SK-N-SH (cell line): ENCODE results near the gene PCGF1. TPM values are rescaled to one million over a fixed set of nuclear protein-coding genes. Genes with fewer than 3 reads are reported as not detected.
A peak's percentile ranks its signal among the peaks of the same experiment; 100 is the strongest.

Source experiments
- CTCF ChIA-PET: fragments of 300-600, 350-600 bp; formaldehyde crosslinking; extraction: SDS; loops from one replicate; lab custom pipeline; 2021; lab: Yijun Ruan, JAX
- POLR2A ChIA-PET: fragments of 350-600 bp; sonication (Branson Sonifier 250); formaldehyde crosslinking; extraction: SDS; loops from one replicate; lab custom pipeline; 2020; ENCODE audit warnings: antibody characterized with exemption, inconsistent platforms; lab: Yijun Ruan, JAX
- DNase-seq: peaks from one replicate; pipeline ENCODE4 v3.0.0; 2012
- H2AFZ ChIP-seq: fragments of 200-600 bp; sonication (generic); 2 replicates; pipeline ENCODE4 v1.8.1; 2016; ENCODE audit warnings: antibody characterized with exemption, mild to moderate bottlenecking, low read depth
- H3F3A ChIP-seq: fragments of 200-600 bp; sonication (generic); replicated peaks from 2 replicates; pipeline ENCODE3; 2016; ENCODE audit warnings: antibody characterized with exemption, mild to moderate bottlenecking; ENCODE audit not compliant: insufficient read depth
- H3K27ac ChIP-seq, 2 experiments: fragments of 200-500 bp in 1 of 2; fragments of 200-600 bp in 1 of 2; sonication (Bioruptor generic) in 1 of 2; sonication (generic), shearing (Covaris generic) in 1 of 2; 2 replicates each; pipeline versions ENCODE4 v1.5.1 to v1.6.1; 2014 to 2016; ENCODE audit warnings: low read depth in 2 of 2, inconsistent platforms in 1 of 2, low read length in 1 of 2, mild to moderate bottlenecking in 1 of 2, mixed read lengths in 1 of 2
- H3K27me3 ChIP-seq: fragments of 200-600 bp; sonication (generic), shearing (Covaris generic); 2 replicates; pipeline ENCODE4 v1.6.1; 2016; ENCODE audit warnings: mixed run types; ENCODE audit not compliant: insufficient read depth
- H3K36me3 ChIP-seq, 2 experiments: fragments of 200-500 bp in 1 of 2; fragments of 200-600 bp in 1 of 2; sonication (Bioruptor generic) in 1 of 2; sonication (generic) in 1 of 2; replicated peaks in 1 of 2; 2 replicates each; pipeline versions ENCODE3 to v1.5.1; 2014 to 2016; ENCODE audit warnings: low read length in 1 of 2, mild to moderate bottlenecking in 1 of 2; ENCODE audit not compliant: insufficient read depth in 2 of 2, control insufficient read depth in 1 of 2
- H3K4me1 ChIP-seq, 2 experiments: fragments of 200-500 bp in 1 of 2; fragments of 200-600 bp in 1 of 2; sonication (Bioruptor generic) in 1 of 2; sonication (generic), shearing (Covaris generic) in 1 of 2; 2 replicates each; pipeline versions ENCODE4 v1.5.1 to v1.6.1; 2014 to 2016; ENCODE audit warnings: low read depth in 1 of 2, low read length in 1 of 2, mixed run types in 1 of 2; ENCODE audit not compliant: insufficient read depth in 2 of 2, control insufficient read depth in 1 of 2
- H3K4me2 ChIP-seq: fragments of 200-600 bp; sonication (generic), shearing (Covaris generic); 2 replicates; pipeline ENCODE4 v1.6.1; 2017; ENCODE audit warnings: mixed run types
- H3K4me3 ChIP-seq, 2 experiments: fragments of 200-500 bp in 1 of 2; fragments of 200-600 bp in 1 of 2; sonication (Bioruptor generic) in 1 of 2; sonication (generic), shearing (Covaris generic) in 1 of 2; 2 replicates each; pipeline versions ENCODE4 v1.5.1 to v1.8.1; 2014 to 2016; ENCODE audit warnings: low read depth in 2 of 2, inconsistent platforms in 1 of 2, low read length in 1 of 2, mild to moderate bottlenecking in 1 of 2, mixed read lengths in 1 of 2, moderate library complexity in 1 of 2
- H3K79me2 ChIP-seq: fragments of 200-600 bp; sonication (generic); 2 replicates; pipeline ENCODE4 v1.8.1; 2017; ENCODE audit warnings: mild to moderate bottlenecking; ENCODE audit not compliant: insufficient read depth
- H3K9ac ChIP-seq: fragments of 200-600 bp; sonication (generic); 2 replicates; pipeline ENCODE4 v1.6.1; 2017; ENCODE audit warnings: mixed run types
- H3K9me2 ChIP-seq: fragments of 200-600 bp; sonication (generic); 2 replicates; pipeline ENCODE4 v1.6.1; 2017; ENCODE audit warnings: mixed run types
- H3K9me3 ChIP-seq: fragments of 200-600 bp; sonication (generic); 2 replicates; pipeline ENCODE4 v1.6.1; 2017; ENCODE audit warnings: mixed run types, mild to moderate bottlenecking, moderate library complexity
- H4K20me1 ChIP-seq: fragments of 200-600 bp; sonication (generic); 2 replicates; pipeline ENCODE4 v1.6.1; 2017; ENCODE audit warnings: mild to moderate bottlenecking, mixed run types; ENCODE audit not compliant: insufficient read depth
- CHD2 ChIP-seq: fragments of 150-350 bp; IDR thresholded peaks from 2 replicates; pipeline ENCODE4 v1.6.1; 2018; ENCODE audit warnings: low read length; ENCODE audit not compliant: partially characterized antibody
- ELF1 ChIP-seq: IDR thresholded peaks from 2 replicates; pipeline ENCODE4 v1.4.0; 2012
- EZH2phosphoT487 ChIP-seq: fragments of 200-600 bp; sonication (generic); IDR thresholded peaks from 2 replicates; pipeline ENCODE4 v1.6.1; 2017; ENCODE audit warnings: low read depth, mixed run types, mild to moderate bottlenecking, antibody characterized with exemption, moderate library complexity, borderline replicate concordance
- FOXJ3 ChIP-seq: sonication (generic); formaldehyde crosslinking; IDR thresholded peaks from 2 replicates; pipeline ENCODE4 v1.5.1; 2020; ENCODE audit warnings: mild to moderate bottlenecking, missing genetic modification reagents
- FOXM1 ChIP-seq: IDR thresholded peaks from 2 replicates; pipeline ENCODE4 v1.4.0; 2012; ENCODE audit warnings: low read depth, mild to moderate bottlenecking
- GABPA ChIP-seq: IDR thresholded peaks from 2 replicates; pipeline ENCODE4 v1.4.0; 2012; ENCODE audit warnings: low read depth, mild to moderate bottlenecking
- IRF3 ChIP-seq: fragments of 150-350 bp; IDR thresholded peaks from 2 replicates; pipeline ENCODE4 v1.6.1; 2016; ENCODE audit warnings: mild to moderate bottlenecking, low read depth, low read length
- MAX ChIP-seq: IDR thresholded peaks from 2 replicates; pipeline ENCODE4 v1.4.0; 2012; ENCODE audit warnings: low read depth
- MEF2A ChIP-seq: IDR thresholded peaks from 2 replicates; pipeline ENCODE4 v1.4.0; 2012; ENCODE audit warnings: low read depth, borderline replicate concordance
- NRF1 ChIP-seq: IDR thresholded peaks from 2 replicates; pipeline ENCODE4 v1.6.1; 2012; ENCODE audit warnings: low read depth, mild to moderate bottlenecking, low read length
- POLR2AphosphoS5 ChIP-seq: IDR thresholded peaks from 2 replicates; pipeline ENCODE4 v1.6.1; 2012; ENCODE audit warnings: low read depth, low read length
- RAD21 ChIP-seq: IDR thresholded peaks from 2 replicates; pipeline ENCODE4 v1.6.1; 2012; ENCODE audit warnings: mild to moderate bottlenecking, low read length
- RCOR1 ChIP-seq: fragments of 150-350 bp; IDR thresholded peaks from 2 replicates; pipeline ENCODE4 v1.6.1; 2017; ENCODE audit warnings: antibody characterized with exemption, low read length
- REST ChIP-seq: IDR thresholded peaks from 2 replicates; pipeline ENCODE4 v1.6.1; 2012; ENCODE audit warnings: mild to moderate bottlenecking, low read depth, low read length, moderate library complexity
- RFX5 ChIP-seq: IDR thresholded peaks from 2 replicates; pipeline ENCODE4 v1.6.1; 2012; ENCODE audit warnings: mild to moderate bottlenecking, improper control_type of control experiment, low read length
- RXRA ChIP-seq: IDR thresholded peaks from 2 replicates; pipeline ENCODE4 v1.4.0; 2012; ENCODE audit warnings: low read depth, mild to moderate bottlenecking, borderline replicate concordance
- SIN3A ChIP-seq: IDR thresholded peaks from 2 replicates; pipeline ENCODE4 v1.6.1; 2012; ENCODE audit warnings: low read depth, mild to moderate bottlenecking, low read length, moderate library complexity, borderline replicate concordance
- YY1 ChIP-seq: IDR thresholded peaks from 2 replicates; pipeline ENCODE4 v1.4.0; 2012; ENCODE audit warnings: low read depth, mild to moderate bottlenecking
- polyA plus RNA-seq, 3 experiments: library from polyadenylated mRNA; depleted of rRNA; stranded (reverse); fragments of >200 nt; gene quantifications; 2 replicates each; pipeline ENCODE4 v1.2.3, GENCODE V29; 2012

Gene PCGF1
- polyA plus RNA-seq, 1 of the 3 experiments (the other 2 are of a cell fraction): 44.9 TPM

GRCh38 chr2:74500578-74500946 is 6.9 kb downstream of the PCGF1 start:
- peak overlapping the region in 1 of 2 experiments; percentile 76; a peak in 2 of 4 replicates for H3K27ac ChIP-seq
- no peaks in the 10 kb centered on the region for H3K9me2 ChIP-seq
- H3K79me2 ChIP-seq: peaks cover under 1% of the 10 kb centered on the region; the same call in 1 of the 2 replicates
- no peaks in the 10 kb centered on the region for H3K27me3 ChIP-seq
- no peak overlapping the region for H2AFZ ChIP-seq
- H3F3A ChIP-seq: peaks cover 6% of the 10 kb centered on the region
- H4K20me1 ChIP-seq: no peaks in the 10 kb centered on the region
- no peak for DNase-seq
- peaks cover 9 to 12% of the 10 kb centered on the region in 2 experiments for H3K36me3 ChIP-seq
- H3K9ac ChIP-seq: no peak overlapping the region
- CTCF ChIA-PET: interaction anchor here (0.8 to 3.7 kb wide), 6 partner anchors 12 to 86 kb away, joined by 3 to 21 read pairs (median 11); partner anchors contain the start of genes CCDC142 and TTC31
- POLR2A ChIA-PET: interaction anchor here (1.0 to 3.1 kb wide), 11 partner anchors 8 to 87 kb away, joined by 3 to 19 read pairs (median 6); partner anchors contain the start of genes AUP1, CCDC142, HTRA2 and MRPL53
- H3K4me3 ChIP-seq: no peak overlapping the region
- TF ChIP-seq RCOR1: no peak
- no peak for TF ChIP-seq ELF1
- TF ChIP-seq FOXJ3 (CRISPR knock-in tag): no peak
- no peak for TF ChIP-seq RXRA
- no peak for TF ChIP-seq CHD2
- TF ChIP-seq POLR2AphosphoS5: no peak
- no peak for TF ChIP-seq MAX
- TF ChIP-seq MEF2A: no peak
- TF ChIP-seq IRF3: no peak
- TF ChIP-seq REST: no peak
- TF ChIP-seq YY1: no peak
- TF ChIP-seq FOXM1: no peak
- no peak for TF ChIP-seq EZH2phosphoT487
- TF ChIP-seq SIN3A: no peak
- no peak for TF ChIP-seq GABPA
- TF ChIP-seq RAD21: no peak
- TF ChIP-seq RFX5: no peak
- TF ChIP-seq NRF1: no peak
- no peaks in the 10 kb centered on the region for H3K9me3 ChIP-seq
- H3K4me1 ChIP-seq: peaks cover 3 to 27% of the 10 kb centered on the region in 2 experiments; a peak in 1 of 4 replicates
- H3K4me2 ChIP-seq: no peak overlapping the region
